ENCODE measurements around the gene DBR1.

Gene DBR1

DNA sequence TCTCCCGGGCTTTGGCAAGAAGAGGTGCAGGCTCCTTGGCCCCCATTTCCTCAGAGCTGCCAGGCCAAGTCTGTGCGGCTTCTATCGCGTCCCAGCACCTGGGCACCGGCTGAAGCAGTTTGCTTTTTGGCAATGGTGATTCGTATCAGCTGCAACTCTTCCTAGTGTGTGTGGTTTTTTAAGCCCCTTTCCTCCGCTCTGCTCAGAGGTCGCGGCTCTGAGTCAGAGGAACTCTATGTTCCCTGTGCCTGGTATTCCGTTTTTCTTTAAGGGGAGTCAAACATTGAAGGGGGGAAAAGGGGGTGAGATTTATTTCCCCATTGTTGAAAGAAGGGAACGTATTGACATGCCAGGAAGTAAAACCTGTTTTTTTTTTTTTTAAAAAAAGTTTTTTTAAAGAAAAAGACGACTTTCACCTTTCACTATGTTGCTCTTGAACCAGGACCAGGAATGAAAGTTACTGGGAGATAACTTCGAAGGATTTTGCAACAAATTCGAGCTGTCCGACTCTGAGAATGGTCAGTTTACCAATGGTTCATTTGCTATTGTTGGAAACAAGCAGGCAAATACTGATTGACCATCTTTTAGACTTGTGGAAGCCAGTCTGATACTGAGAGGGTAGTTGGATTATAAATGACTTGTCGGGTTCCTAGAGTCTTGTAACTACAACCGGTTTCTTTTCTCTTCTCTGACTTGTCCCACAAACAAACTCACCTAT, 13.5 kb upstream of the DBR1 start:
- ChIA-PET POLR2A (interaction anchor here (0.6 to 2.2 kb wide), 2 partner anchors 14 to 32 kb away, joined by 3 to 11 read pairs; partner anchors contain the start of gene DBR1), CTCF (interaction anchor here (0.9 to 4.0 kb wide), 5 partner anchors 11 to 31 kb away, joined by 3 to 18 read pairs (median 3); partner anchors contain the start of gene DBR1)
- no peak for TF ChIP-seq CTCF (IDR thresholded peaks at IDR 0.05; ENCODE audit: control extremely low read depth, extremely low read depth, low read depth, missing control alignments)
- DNase-seq (ENCODE audit: extremely low spot score): no peak

- no peak for DNase-seq (ENCODE audit: extremely low spot score)
- POLR2A ChIA-PET: interaction anchor here (0.6 to 2.2 kb wide), 3 partner anchors 13 to 158 kb away, joined by 3 to 11 read pairs (median 3); partner anchors contain the start of gene DBR1
- CTCF ChIA-PET: interaction anchor here (0.9 to 4.0 kb wide), 6 partner anchors 11 to 120 kb away, joined by 3 to 18 read pairs (median 3); partner anchors contain the start of gene DBR1
- no peak for TF ChIP-seq CTCF (IDR thresholded peaks at IDR 0.05; ENCODE audit: control extremely low read depth, extremely low read depth, low read depth, missing control alignments)
Measured at GRCh38 chr3:138187296-138188012, 12.7 kb upstream of the DBR1 start, which contains the start of gene ARMC8. Gene ARMC8, plus strand, starts transcription at chr3:138187301. Its CDS starts 254 bp downstream, at chr3:138187555.

DNA sequence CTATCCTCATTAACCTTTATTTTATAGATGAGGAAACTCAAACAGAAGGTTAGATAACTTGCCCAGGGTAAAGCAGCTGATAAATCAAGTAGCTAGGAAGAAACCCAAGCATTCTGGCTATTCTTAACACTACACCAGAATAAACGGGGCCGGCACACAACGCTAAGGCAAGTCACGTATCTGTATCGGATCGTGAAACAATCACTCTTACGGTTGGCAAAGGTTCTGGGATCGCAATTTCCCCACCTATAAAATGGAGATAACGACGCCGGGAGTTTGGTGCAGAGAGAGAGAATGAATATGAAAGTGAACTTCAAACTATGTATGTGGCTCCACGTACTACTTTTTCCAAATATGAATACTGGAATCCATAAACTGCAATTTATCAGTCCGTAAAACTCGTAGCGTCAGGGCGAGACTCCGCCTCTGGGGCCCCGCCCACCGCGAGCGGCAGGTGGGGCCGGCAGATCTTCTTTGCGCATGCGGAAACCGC, 12.1 kb upstream of the DBR1 start:
- peak; percentile 97 for DNase-seq (ENCODE audit: extremely low spot score)
- POLR2A ChIA-PET: interaction anchor here (0.6 to 2.2 kb wide), 2 partner anchors 12 to 159 kb away, joined by 3 to 11 read pairs; partner anchors contain the start of gene DBR1
- TF ChIP-seq CTCF (IDR thresholded peaks at IDR 0.05; ENCODE audit: control extremely low read depth, extremely low read depth, low read depth, missing control alignments): no peak
- CTCF ChIA-PET: interaction anchor here (0.8 to 4.0 kb wide), 5 partner anchors 13 to 736 kb away, joined by 3 to 18 read pairs (median 3); partner anchors contain the start of gene DBR1

GRCh38 chr3:138186221-138186620, 11.5 kb upstream of the DBR1 start:
- DNase-seq (ENCODE audit: extremely low spot score): no peak
- ChIA-PET POLR2A (interaction anchor here (2.2 kb wide), 1 partner anchor 12 kb away, joined by 11 read pairs; the partner anchor contains the start of gene DBR1), CTCF (interaction anchor here (0.8 to 4.0 kb wide), 4 partner anchors 13 to 737 kb away, joined by 3 to 18 read pairs (median 3); partner anchors contain the start of gene DBR1)
- TF ChIP-seq CTCF (IDR thresholded peaks at IDR 0.05; ENCODE audit: control extremely low read depth, extremely low read depth, low read depth, missing control alignments): no peak

GRCh38 chr3:138184994-138185393, 10.3 kb upstream of the DBR1 start:
- TF ChIP-seq CTCF (IDR thresholded peaks at IDR 0.05; ENCODE audit: control extremely low read depth, extremely low read depth, low read depth, missing control alignments): no peak
- ChIA-PET CTCF (interaction anchor here (4.0 kb wide), 1 partner anchor 11 kb away, joined by 18 read pairs; the partner anchor contains the start of gene DBR1), POLR2A (no interaction called here)
- no peak for DNase-seq (ENCODE audit: extremely low spot score)
